Vagina (tissue), 2 donors: ENCODE data around the gene ZRANB1.

Experiments
- CTCF ChIP-seq, 3 experiments: fragments of 450-650 bp in 2 of 3; fragments of 200-600 bp in 1 of 3; sonication (generic) in 1 of 3; IDR thresholded peaks; one replicate each; pipeline ENCODE4 v1.5.1; 2017 to 2019; ENCODE audit warnings: antibody characterized with exemption in 3 of 3, mild to moderate bottlenecking in 2 of 3, moderate library complexity in 2 of 3
- POLR2A ChIP-seq, 2 donors: fragments of 450-650 bp; IDR thresholded peaks; one replicate each; pipeline ENCODE4 v1.6.1; 2017; ENCODE audit warnings: antibody characterized with exemption in 2 of 2, mild to moderate bottlenecking in 2 of 2, moderate library complexity in 2 of 2
- POLR2AphosphoS5 ChIP-seq, 2 donors: sonication (generic); formaldehyde crosslinking; IDR thresholded peaks; one replicate each; pipeline ENCODE4 v1.9.0; 2017; ENCODE audit warnings: antibody characterized with exemption in 2 of 2, mild to moderate bottlenecking in 2 of 2, low read depth in 1 of 2; ENCODE audit not compliant: insufficient read depth in 1 of 2

GRCh38 chr10:125033146-125033924 is 91.4 kb downstream of the ZRANB1 start:
- TF ChIP-seq POLR2AphosphoS5 (IDR thresholded peaks at IDR 0.05; ENCODE audit: insufficient read depth in 1 of 2, low read depth in 1 of 2) = no peak
- TF ChIP-seq CTCF (IDR thresholded peaks at IDR 0.05) = no peak
- no peak for TF ChIP-seq POLR2A (IDR thresholded peaks at IDR 0.05)
